ENCODE data around the gene JAKMIP3.

DNA sequence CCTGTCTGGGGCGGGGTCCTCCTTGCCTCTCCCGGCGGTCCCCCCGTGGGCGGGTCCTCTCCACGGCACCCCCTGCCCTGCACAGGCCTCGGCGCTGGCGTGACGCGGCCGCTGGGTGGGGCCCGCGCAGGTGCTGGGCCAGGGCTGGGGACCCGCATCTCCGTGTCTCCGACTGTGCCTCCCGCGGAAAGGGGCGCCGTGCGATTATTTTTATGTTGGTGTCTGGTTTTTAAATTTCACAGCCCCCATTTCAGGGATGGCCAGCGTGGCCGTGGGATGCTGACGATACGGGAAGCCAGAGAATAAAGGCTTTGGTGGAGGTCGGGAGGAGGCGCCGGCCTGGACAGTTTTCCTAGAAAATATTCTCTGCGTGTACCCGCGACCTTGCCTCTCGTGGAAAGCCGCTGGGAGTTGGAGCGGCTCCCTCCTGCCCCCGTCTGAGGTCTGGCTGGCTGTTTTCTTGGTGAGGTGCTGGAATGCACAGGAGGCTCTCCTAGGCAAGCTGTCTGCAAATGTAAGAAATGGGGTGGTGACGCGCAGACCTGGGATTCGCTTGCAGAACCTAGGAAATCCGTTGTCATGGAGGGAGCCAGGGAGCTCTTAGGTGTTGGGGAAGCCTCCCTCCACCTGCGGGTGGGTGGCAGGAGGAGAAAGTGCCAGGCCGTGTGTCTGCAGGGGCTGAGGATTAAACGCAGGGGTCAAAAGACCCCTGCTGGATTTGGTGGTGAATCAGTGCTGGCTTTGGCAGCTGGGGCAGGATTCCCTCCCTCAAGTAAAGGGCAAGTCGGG lies 28.7 kb upstream of the JAKMIP3 start:
- TF ChIP-seq, protein P1, sequence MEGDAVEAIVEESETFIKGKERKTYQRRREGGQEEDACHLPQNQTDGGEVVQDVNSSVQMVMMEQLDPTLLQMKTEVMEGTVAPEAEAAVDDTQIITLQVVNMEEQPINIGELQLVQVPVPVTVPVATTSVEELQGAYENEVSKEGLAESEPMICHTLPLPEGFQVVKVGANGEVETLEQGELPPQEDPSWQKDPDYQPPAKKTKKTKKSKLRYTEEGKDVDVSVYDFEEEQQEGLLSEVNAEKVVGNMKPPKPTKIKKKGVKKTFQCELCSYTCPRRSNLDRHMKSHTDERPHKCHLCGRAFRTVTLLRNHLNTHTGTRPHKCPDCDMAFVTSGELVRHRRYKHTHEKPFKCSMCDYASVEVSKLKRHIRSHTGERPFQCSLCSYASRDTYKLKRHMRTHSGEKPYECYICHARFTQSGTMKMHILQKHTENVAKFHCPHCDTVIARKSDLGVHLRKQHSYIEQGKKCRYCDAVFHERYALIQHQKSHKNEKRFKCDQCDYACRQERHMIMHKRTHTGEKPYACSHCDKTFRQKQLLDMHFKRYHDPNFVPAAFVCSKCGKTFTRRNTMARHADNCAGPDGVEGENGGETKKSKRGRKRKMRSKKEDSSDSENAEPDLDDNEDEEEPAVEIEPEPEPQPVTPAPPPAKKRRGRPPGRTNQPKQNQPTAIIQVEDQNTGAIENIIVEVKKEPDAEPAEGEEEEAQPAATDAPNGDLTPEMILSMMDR (IDR thresholded peaks at IDR 0.05), result no peak
- no peak for TF ChIP-seq POLR2A (IDR thresholded peaks at IDR 0.05)

All from uterus (tissue), 2 donors.